UCSD-AML1 (cell line): Measurements from ENCODE around the gene MECR.

Experiments
- DNase-seq: peaks from one replicate; lab custom pipeline; 2025; ENCODE audit not compliant: unreplicated experiment; lab: John Stamatoyannopoulos, UW

Gene MECR

GRCh38 chr1:29255134-29255666 lies 24.5 kb upstream of the MECR start:
- DNase-seq, result no peak

- no peak for DNase-seq
Observed at GRCh38 chr1:29254346-29254745, 23.6 kb upstream of the MECR start.

DNA sequence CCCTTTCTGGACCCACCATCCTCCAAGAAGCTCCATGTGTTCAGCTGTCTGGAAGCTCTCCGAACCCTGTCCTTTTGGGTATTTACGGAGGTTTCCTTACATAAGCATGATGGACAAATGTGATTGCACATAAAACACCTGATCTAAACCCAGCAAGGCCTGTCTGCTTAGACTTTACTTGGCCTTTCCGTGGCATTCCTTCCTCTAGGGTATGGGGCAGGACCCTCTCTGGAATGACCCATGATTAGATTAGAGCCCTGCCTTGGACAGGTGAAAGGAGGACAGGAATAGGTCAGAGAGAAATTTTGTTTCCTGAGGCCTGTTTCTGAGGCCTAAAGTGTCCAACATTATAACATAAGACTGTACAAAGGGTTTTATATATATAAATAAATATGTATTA lies 22.4 kb upstream of the MECR start:
- DNase-seq, result no peak

DNA sequence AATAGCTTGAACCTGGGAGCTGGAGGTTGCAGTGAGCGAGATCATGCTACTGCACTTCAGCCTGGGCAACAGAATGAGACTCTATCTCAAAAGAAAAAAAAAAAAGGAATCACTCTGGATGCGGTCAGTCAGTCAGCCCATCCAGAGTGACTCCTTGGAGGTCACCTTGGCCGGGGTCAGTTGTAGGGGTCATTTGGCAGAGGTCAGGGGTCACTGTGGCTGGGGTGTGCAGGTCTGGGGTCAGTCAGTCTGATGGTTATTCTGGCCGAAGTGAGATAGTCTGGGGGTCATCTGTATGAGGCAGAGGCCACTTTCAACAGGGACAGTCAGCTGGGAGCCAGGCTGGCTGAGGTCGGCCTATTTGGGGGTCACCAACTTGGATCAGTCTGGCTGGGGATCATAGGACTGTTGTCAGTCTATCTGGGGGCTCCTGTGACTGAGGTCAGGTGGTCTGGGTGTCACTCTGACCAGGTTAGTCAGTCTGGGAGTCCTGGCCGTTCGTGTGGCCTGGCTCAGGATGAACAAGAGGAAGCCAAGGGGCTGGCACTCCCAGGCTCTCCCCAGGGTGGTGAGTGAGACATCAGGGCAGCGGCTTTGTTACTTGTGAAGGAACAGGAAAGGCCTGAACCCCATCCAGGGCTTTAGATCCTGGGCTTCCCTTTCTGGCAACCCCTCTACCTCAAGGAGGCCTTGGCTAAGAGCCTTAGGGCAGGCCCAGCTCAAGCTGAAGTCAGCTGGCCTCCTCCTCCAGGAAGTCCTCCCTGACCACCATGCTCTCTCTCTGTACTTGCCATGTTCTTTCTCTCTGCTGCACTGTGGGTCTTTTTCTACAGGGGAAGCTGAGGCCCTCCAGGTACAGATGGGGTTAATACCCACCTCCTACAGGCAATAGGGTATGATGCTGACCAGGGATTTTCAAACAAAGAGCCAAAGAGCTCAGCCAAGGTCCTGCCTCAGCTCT lies 20.7 kb upstream of the MECR start:
- DNase-seq, result no peak

GRCh38 chr1:29249951-29250581 lies 19.3 kb upstream of the MECR start:
- DNase-seq, result no peak

DNA sequence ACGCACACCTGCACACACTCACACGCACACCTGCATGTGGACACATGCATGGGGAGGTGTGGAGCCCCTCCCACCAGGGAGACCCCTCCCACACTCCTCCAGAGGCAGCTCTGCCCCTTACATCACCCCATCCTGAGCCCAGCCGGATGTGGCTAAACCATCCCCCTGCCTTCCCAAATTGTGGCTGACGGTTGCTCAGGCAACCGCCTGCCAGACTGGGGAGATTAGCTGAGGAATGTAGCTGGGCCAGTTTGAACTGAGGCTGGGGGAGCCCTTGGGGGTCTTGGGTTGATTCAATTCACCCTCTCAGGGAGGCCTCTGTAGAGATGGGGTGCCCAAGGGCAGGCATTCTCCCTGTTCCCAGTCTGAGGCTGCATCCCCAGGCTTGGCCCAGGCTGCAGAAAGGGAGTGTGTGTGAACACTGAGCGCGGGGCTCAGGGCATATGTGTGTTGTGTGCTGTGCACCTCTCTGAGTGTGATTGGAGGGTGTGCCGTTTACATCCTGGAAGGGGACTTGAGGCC lies 18.5 kb upstream of the MECR start:
- peak; percentile 78 for DNase-seq

DNA sequence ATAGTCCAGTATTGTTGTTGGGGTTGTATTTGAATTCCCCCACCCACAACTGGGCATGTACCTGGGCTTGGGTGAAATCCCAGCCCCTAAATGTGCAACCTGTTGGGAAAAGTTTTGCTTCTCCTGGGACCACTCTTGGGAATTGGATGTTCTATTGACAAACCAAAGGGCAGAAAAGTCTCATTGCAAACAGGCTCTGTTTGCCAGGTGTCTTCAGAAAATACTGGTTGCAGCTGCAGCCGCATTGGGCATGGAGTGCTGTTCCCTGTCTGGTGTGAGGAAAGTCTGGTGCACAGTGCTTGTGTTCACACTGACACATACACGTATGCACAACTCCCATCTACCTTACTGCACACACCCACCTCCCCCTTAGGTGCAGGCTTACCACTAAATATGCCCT lies 17.7 kb upstream of the MECR start:
- DNase-seq, result no peak

DNA sequence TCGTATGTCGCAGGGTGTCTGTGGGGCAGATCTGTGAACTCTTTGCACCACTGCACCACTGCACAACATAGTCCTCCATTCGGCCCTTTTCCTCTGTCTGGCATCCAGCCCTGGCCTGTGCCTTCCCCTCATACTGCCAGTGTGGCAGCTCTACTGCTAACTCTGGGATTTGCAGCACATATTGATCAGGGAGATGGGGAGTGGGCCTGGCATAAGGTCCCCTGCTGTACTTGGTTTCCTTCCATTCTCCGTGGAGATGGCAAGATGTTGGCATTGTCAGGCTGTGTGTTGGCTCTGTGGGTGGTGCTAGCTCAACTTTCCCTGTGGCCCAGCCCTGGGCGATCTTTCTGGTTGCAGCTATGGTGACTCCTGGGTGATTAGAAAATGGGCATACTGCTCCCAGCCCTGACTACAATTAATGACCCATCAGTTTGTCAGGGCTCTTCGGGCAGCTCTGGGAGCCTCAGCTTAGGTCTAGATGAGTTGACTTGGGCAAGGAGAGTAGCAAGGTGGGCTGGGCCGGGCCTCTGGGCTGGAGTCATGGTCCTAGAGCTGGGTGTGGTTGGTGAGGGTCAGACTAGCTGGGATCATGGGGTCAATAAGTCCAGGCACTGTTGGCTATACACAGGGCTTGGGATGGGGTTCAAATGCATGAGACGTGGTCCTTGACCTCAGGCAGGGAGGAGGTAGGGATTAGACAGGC lies 17.0 kb upstream of the MECR start:
- no peak for DNase-seq

GRCh38 chr1:29247044-29247443 lies 16.3 kb upstream of the MECR start:
- no peak for DNase-seq

DNA sequence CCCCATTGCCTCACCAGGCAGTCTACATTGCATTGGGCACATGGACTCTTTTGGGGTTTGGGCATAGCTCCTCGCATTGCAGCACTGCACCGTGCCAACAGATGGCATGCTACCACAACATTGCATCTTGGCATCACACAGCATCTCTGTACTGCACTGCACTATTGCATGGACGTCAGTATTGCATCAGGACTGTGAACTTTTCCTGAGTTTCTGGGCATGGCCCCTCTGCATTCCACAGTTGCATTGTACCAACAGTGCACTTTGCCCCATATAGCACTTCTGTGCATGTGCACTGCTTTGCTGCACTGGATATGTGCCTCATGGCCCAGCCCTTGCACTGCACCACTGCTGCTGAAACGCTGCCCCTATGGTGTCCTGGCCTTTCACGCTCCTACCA lies 15.1 kb upstream of the MECR start:
- DNase-seq, result peak; percentile 50

- no peak for DNase-seq
Observed at GRCh38 chr1:29245261-29245660, 14.5 kb upstream of the MECR start.

DNA sequence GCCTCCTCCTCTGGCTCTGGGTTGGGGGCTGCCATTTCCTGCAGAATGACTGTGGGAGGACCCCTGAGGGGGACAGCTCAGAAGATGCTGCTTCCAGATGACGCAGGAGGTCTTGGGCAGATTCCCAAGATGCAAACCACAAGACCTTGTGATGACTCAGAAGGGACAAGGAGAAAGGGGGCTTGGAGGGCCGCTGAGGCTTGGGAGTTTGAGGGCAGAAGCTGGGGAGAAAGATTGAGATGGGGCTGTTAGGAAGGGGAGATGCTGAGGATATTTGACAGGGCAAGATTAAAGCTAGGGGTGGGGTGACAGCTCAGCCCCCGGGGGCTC lies 13.1 kb upstream of the MECR start:
- no peak for DNase-seq

DNA sequence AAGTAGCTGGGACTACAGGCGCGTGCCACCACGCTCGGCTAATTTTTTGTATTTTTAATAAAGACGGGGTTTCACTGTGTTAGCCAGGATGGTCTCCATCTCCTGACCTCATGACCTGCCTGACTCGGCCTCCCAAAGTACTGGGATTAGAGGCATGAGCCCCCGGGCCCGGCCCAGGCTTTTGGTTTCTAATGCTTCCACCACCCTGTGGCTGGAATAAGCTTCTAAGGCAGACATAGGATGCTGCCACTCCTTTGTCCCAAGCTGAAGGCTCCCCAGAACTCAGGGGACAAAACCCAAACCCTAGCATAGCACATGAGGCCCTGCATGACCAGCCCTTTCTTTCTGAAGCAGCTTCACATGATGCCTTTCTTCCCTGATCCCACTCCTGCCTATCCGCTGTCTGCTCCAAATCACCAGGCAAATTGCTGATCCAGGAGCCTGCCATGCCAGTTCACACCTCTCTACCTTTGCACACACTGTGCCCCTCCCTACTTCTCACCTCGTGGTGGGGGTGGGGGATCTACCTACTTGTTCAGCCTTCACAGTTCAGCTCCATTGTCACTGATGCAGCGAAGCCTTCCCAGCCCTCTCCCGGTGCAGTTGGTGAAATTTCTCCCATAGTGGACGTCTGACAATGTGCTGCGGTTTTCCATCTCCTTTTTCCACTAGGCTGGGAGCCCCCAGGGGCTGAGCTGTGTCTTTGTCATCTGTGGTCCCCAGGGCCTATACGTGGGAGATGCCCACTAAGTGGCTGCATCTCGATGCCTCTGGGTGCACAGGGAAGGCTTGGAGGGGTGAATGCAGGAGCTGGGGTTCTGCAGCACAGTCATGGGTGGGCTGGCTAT lies 12.5 kb upstream of the MECR start:
- no peak for DNase-seq

DNA sequence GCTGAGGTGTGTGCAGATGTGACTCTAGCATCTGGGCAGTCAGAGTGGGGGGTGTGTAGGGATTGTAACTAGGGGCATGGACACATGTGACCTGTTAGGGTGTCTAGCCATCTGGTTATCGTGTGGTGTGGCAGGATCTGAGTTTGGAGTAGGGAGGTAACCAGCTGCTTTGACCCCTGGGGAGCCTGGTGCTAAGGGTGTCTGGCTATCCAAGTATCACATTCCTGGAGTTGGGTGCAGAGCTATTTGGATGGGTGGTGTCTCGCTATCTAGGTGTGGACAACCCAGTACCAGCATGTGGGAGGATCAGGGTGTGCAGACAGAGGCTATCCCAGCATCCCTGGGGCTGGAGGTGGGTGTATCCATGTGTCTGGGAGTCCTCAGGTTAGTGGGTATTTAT lies 10.3 kb upstream of the MECR start:
- DNase-seq, result no peak

DNA sequence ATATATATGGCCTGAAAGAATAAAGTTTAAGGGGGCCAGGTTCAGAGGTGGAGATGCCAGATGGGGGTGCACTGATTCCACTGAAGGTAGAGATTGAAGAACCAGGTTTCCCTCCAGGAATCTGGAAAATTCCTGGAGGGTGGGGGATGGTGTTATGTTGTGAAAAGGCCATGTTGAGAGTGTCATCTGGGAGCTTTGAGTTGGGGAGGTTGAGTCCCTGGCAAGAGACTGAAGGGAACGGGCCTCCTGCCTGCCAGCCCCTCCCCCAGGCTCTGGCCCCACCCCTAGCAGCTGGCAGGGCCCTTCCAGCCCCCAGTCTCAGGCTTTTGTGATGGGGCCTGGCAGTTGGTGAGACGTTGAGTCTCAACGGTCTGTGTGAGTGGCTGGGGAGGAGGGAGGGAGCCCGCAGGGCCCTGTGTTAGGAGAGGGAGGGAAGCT lies 9.7 kb upstream of the MECR start:
- DNase-seq, result no peak

GRCh38 chr1:29239142-29239541 lies 8.4 kb upstream of the MECR start:
- DNase-seq, result no peak

- DNase-seq, result no peak
Observed at GRCh38 chr1:29238620-29239002, 7.9 kb upstream of the MECR start.

GRCh38 chr1:29237852-29238619 lies 7.3 kb upstream of the MECR start:
- no peak for DNase-seq

DNA sequence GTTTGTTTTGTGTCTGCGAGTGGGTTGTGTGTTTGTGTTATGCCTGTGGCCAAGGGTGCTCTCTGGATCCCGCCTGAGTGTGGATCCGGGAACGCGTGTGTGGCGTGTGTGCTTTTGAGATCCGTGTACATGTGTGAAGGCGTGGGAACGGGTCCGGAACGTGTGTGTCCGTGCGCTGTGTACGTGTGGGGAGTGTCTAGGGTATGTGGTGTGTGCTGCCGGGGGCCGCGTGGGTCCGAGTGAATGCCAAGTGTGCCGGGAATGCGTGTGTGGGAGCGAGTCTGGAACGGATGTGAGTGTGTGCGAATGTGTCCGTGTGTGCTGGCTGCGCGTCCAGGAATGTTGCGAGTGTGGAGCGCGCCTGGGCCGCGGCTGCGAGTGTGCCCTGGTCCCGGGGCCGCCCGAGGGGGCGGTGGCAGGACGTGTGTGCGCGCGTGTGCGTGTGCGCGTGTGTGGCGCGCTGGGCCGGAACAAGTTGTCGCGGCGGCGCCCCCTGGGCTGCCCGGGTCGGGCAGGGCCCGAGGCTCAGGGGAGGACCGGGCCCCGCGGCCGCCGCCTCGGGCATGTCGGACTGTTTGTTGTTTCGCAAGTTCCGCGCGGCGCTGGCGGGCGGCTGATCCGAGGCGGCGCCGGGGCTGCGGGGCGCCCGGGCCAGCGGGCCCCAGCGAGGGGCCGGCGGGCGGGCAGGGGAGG lies 6.5 kb upstream of the MECR start:
- DNase-seq, result peak; percentile 28
